SK-N-SH (cell line): ENCODE results near the gene ALX3.

Experiments
- EP300 ChIP-seq, 2 experiments: IDR thresholded peaks; 2 replicates each; pipeline versions ENCODE4 v1.4.0 to v1.6.1; 2012; ENCODE audit warnings: borderline replicate concordance in 1 of 2, low read depth in 1 of 2, low read length in 1 of 2
- EZH2phosphoT487 ChIP-seq: fragments of 200-600 bp; sonication (generic); IDR thresholded peaks from 2 replicates; pipeline ENCODE4 v1.6.1; 2017; ENCODE audit warnings: low read depth, mixed run types, mild to moderate bottlenecking, antibody characterized with exemption, moderate library complexity, borderline replicate concordance
- GATA2 ChIP-seq: sonication (generic); formaldehyde crosslinking; IDR thresholded peaks from 2 replicates; pipeline ENCODE4 v1.5.0; 2020; ENCODE audit warnings: mild to moderate bottlenecking, missing genetic modification reagents
- JUND ChIP-seq: IDR thresholded peaks from 2 replicates; pipeline ENCODE4 v1.4.0; 2012
- MAX ChIP-seq: IDR thresholded peaks from 2 replicates; pipeline ENCODE4 v1.4.0; 2012; ENCODE audit warnings: low read depth
- MXI1 ChIP-seq: IDR thresholded peaks from 2 replicates; pipeline ENCODE4 v1.6.1; 2012; ENCODE audit warnings: mild to moderate bottlenecking, low read depth, low read length, improper control_type of control experiment
- POLR2AphosphoS5 ChIP-seq: IDR thresholded peaks from 2 replicates; pipeline ENCODE4 v1.6.1; 2012; ENCODE audit warnings: low read depth, low read length
- RFX5 ChIP-seq: IDR thresholded peaks from 2 replicates; pipeline ENCODE4 v1.6.1; 2012; ENCODE audit warnings: mild to moderate bottlenecking, improper control_type of control experiment, low read length
- SMC3 ChIP-seq: IDR thresholded peaks from 2 replicates; pipeline ENCODE4 v1.6.1; 2012; ENCODE audit warnings: low read depth, low read length, improper control_type of control experiment
- TAF1 ChIP-seq: IDR thresholded peaks from 2 replicates; pipeline ENCODE4 v1.6.1; 2012; ENCODE audit warnings: low read depth, mild to moderate bottlenecking, low read length, moderate library complexity, borderline replicate concordance
- TF ChIP-seq, protein P1 (sequence below): fragments of 200-600 bp; sonication (generic); IDR thresholded peaks from 2 replicates; pipeline ENCODE4 v1.6.1; 2017; ENCODE audit warnings: antibody characterized with exemption, mild to moderate bottlenecking, moderate library complexity
- TF ChIP-seq, protein P2 (sequence below): IDR thresholded peaks from 2 replicates; pipeline ENCODE4 v1.6.1; 2012; ENCODE audit warnings: mild to moderate bottlenecking, low read depth, low read length, moderate library complexity
- TF ChIP-seq, protein P3 (sequence below): IDR thresholded peaks from 2 replicates; pipeline ENCODE4 v1.4.0; 2012; ENCODE audit warnings: low read depth, borderline replicate concordance

DNA sequence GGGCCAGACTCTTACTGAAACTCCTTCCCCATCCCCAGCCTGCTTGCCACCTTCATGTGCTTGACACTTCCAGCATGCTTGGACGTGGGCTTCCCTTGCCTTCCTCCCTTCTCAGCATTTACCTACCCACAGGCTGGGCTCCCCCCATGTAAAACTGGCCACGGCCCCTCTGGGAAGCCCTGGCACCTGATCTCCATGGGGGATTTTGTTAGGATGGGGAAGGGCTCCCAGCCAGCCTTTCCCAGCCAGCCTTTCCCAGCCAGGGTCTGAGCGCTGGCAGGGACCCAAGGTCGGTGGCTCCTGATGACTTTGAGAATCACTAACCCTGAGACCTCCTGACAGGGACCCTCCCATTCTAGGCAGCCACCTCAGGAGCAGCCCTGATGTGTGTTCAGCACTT, 6.7 kb downstream of the ALX3 start:
- TF ChIP-seq EZH2phosphoT487 = no peak
- TF ChIP-seq RFX5 = no peak
- TF ChIP-seq, protein P1, sequence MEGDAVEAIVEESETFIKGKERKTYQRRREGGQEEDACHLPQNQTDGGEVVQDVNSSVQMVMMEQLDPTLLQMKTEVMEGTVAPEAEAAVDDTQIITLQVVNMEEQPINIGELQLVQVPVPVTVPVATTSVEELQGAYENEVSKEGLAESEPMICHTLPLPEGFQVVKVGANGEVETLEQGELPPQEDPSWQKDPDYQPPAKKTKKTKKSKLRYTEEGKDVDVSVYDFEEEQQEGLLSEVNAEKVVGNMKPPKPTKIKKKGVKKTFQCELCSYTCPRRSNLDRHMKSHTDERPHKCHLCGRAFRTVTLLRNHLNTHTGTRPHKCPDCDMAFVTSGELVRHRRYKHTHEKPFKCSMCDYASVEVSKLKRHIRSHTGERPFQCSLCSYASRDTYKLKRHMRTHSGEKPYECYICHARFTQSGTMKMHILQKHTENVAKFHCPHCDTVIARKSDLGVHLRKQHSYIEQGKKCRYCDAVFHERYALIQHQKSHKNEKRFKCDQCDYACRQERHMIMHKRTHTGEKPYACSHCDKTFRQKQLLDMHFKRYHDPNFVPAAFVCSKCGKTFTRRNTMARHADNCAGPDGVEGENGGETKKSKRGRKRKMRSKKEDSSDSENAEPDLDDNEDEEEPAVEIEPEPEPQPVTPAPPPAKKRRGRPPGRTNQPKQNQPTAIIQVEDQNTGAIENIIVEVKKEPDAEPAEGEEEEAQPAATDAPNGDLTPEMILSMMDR = no peak
- no peak for TF ChIP-seq POLR2AphosphoS5
- TF ChIP-seq JUND = no peak
- TF ChIP-seq TAF1 = no peak
- no peak for TF ChIP-seq MAX
- TF ChIP-seq EP300 (IDR thresholded peaks at IDR 0.05; ENCODE audit: borderline replicate concordance in 1 of 2, low read depth in 1 of 2, low read length in 1 of 2) = no peak
- TF ChIP-seq SMC3 = no peak
- TF ChIP-seq GATA2 (CRISPR knock-in tag) = no peak
- TF ChIP-seq MXI1 = no peak
- TF ChIP-seq, protein P2, sequence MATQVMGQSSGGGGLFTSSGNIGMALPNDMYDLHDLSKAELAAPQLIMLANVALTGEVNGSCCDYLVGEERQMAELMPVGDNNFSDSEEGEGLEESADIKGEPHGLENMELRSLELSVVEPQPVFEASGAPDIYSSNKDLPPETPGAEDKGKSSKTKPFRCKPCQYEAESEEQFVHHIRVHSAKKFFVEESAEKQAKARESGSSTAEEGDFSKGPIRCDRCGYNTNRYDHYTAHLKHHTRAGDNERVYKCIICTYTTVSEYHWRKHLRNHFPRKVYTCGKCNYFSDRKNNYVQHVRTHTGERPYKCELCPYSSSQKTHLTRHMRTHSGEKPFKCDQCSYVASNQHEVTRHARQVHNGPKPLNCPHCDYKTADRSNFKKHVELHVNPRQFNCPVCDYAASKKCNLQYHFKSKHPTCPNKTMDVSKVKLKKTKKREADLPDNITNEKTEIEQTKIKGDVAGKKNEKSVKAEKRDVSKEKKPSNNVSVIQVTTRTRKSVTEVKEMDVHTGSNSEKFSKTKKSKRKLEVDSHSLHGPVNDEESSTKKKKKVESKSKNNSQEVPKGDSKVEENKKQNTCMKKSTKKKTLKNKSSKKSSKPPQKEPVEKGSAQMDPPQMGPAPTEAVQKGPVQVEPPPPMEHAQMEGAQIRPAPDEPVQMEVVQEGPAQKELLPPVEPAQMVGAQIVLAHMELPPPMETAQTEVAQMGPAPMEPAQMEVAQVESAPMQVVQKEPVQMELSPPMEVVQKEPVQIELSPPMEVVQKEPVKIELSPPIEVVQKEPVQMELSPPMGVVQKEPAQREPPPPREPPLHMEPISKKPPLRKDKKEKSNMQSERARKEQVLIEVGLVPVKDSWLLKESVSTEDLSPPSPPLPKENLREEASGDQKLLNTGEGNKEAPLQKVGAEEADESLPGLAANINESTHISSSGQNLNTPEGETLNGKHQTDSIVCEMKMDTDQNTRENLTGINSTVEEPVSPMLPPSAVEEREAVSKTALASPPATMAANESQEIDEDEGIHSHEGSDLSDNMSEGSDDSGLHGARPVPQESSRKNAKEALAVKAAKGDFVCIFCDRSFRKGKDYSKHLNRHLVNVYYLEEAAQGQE = no peak
- TF ChIP-seq, protein P3, sequence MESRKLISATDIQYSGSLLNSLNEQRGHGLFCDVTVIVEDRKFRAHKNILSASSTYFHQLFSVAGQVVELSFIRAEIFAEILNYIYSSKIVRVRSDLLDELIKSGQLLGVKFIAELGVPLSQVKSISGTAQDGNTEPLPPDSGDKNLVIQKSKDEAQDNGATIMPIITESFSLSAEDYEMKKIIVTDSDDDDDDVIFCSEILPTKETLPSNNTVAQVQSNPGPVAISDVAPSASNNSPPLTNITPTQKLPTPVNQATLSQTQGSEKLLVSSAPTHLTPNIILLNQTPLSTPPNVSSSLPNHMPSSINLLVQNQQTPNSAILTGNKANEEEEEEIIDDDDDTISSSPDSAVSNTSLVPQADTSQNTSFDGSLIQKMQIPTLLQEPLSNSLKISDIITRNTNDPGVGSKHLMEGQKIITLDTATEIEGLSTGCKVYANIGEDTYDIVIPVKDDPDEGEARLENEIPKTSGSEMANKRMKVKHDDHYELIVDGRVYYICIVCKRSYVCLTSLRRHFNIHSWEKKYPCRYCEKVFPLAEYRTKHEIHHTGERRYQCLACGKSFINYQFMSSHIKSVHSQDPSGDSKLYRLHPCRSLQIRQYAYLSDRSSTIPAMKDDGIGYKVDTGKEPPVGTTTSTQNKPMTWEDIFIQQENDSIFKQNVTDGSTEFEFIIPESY = no peak
